ENCODE measurements around the gene LTBP1. TPM values are rescaled to one million over a fixed set of nuclear protein-coding genes. Genes with fewer than 3 reads are reported as not detected.

LTBP1 gene
- total and polyA plus RNA-seq, 2 donors (not counting 1 experiment from before 2014, with no cell fraction given) = 0.69 TPM; not detected in 1

DNA sequence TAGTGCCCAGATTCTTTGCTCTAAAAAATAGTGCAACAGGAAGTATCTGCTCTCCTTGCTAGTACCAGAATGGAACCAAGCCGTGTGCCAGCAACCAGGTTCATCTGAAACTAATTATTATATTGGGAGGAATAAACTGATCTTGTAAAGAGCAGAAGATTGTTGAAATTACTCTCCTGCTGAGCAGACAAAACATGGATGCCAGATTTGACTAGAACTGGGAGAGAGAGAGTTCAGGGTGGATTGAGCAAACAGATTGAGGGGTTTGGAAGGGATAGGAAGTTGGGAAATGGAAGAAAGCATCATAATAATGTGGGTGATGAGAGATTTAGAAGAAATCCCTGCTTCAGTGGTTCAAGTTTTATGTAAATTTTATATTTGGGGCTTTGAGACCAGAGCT is 369.6 kb downstream of the LTBP1 start:
- Histone ChIP-seq H3K4me1 (ENCODE audit: control insufficient read depth in 2 of 2, insufficient read depth in 2 of 2, low read length in 2 of 2) (no peaks in the 10 kb centered on the region), H3K9ac (ENCODE audit: low read length) (no peak overlapping the region), H3K4me3 (ENCODE audit: control extremely low read depth in 1 of 5, extremely low read depth in 1 of 5, insufficient read depth in 1 of 5, low read depth in 2 of 5, low read length in 4 of 5) (no peak overlapping the region), H4K20me1 (ENCODE audit: control insufficient read depth, insufficient read depth, low read length, poor library complexity, severe bottlenecking) (no peaks in the 10 kb centered on the region), H3K9me3 (ENCODE audit: control extremely low read depth in 1 of 3, control insufficient read depth in 2 of 3, insufficient read depth in 1 of 3, low read length in 2 of 3) (peaks cover 0 to 3% (median 0%) of the 10 kb centered on the region in 3 donors), H2AFZ (ENCODE audit: insufficient read depth, low read depth, low read length, poor library complexity, severe bottlenecking) (no peak overlapping the region), H3K27me3 (replicated peaks in 1 of 4; ENCODE audit: control extremely low read depth in 1 of 4, control insufficient read depth in 3 of 4, insufficient read depth in 4 of 4, low read length in 3 of 4) (peaks cover 0 to 3% (median 0%) of the 10 kb centered on the region in 4 experiments), H3K79me2 (ENCODE audit: control insufficient read depth, insufficient read depth, low read length) (no peaks in the 10 kb centered on the region), H3K4me2 (replicated peaks; ENCODE audit: low read depth, low read length, poor library complexity, severe bottlenecking) (no peak overlapping the region), H3K27ac (ENCODE audit: low read length in 2 of 2) (no peak overlapping the region), H3K36me3 (replicated peaks in 1 of 2; ENCODE audit: control extremely low read depth in 1 of 2, control insufficient read depth in 1 of 2, extremely low read depth in 1 of 2, insufficient read depth in 2 of 2, low read length in 1 of 2) (no peaks in the 10 kb centered on the region)
- no peaks in the 10 kb centered on the region for H3K9me3 Mint-ChIP-seq (ENCODE audit: insufficient read depth)
- DNase-seq = no peak
- CTCF ChIA-PET = no interaction called here
- POLR2A ChIA-PET = no interaction called here
- no peak for TF ChIP-seq EZH2 (IDR thresholded peaks at IDR 0.05; ENCODE audit: borderline replicate concordance, insufficient read depth, low read depth, low read length, poor library complexity, severe bottlenecking)
- TF ChIP-seq, protein P1, sequence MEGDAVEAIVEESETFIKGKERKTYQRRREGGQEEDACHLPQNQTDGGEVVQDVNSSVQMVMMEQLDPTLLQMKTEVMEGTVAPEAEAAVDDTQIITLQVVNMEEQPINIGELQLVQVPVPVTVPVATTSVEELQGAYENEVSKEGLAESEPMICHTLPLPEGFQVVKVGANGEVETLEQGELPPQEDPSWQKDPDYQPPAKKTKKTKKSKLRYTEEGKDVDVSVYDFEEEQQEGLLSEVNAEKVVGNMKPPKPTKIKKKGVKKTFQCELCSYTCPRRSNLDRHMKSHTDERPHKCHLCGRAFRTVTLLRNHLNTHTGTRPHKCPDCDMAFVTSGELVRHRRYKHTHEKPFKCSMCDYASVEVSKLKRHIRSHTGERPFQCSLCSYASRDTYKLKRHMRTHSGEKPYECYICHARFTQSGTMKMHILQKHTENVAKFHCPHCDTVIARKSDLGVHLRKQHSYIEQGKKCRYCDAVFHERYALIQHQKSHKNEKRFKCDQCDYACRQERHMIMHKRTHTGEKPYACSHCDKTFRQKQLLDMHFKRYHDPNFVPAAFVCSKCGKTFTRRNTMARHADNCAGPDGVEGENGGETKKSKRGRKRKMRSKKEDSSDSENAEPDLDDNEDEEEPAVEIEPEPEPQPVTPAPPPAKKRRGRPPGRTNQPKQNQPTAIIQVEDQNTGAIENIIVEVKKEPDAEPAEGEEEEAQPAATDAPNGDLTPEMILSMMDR (IDR thresholded peaks at IDR 0.05) = no peak
- peaks cover 9% of the 10 kb centered on the region for H3K27me3 Mint-ChIP-seq
- no peak overlapping the region for H3K27ac Mint-ChIP-seq
- no peak overlapping the region for H3K4me3 Mint-ChIP-seq
- intact Hi-C loops (cut with micrococcal nuclease) = no loop called here
- peaks cover 2% of the 10 kb centered on the region for H3K4me1 Mint-ChIP-seq
- WGBS (ENCODE audit: insufficient coverage) = 50% methylated on average over 1 of the region's 1 CpG
- ATAC-seq (ENCODE audit: low read depth) = no peak

DNA sequence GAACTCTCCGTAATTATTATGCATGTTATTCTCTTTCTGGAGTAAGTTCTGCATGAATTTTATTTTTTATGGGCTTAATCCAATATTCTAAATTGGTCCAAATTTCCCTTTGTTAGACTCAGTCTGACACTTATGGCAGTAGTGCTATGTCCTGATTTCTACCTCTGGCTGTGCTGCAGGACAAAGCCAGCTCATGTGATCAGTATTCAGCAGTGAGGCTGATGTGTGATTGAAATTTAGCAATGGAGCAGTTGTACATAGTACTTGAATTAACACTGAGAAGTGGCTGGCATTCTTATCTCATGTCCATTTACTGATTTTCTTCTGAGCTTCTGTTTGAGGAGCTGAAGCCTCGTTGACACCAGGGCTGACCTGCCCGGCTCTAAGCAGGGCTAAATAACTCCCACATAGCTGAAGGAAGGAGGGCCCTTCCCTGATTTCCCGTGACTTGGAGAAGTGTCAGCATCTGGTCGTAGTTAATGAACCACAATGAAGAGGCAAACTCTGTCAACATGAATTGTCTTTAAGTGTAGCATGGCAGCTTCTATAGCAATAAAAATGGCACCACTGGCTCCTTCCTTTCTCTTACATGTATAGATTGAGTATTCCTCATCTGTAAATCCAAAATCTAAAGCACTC is 370.7 kb downstream of the LTBP1 start:
- ATAC-seq (ENCODE audit: low read depth) = no peak

More for the DNA sequence above, 370.7 kb downstream of the LTBP1 start:
- Histone ChIP-seq H3K4me3 (ENCODE audit: control extremely low read depth in 1 of 5, extremely low read depth in 1 of 5, insufficient read depth in 1 of 5, low read depth in 2 of 5, low read length in 4 of 5) (no peak overlapping the region), H3K9ac (ENCODE audit: low read length) (no peak overlapping the region), H3K36me3 (replicated peaks in 1 of 2; ENCODE audit: control extremely low read depth in 1 of 2, control insufficient read depth in 1 of 2, extremely low read depth in 1 of 2, insufficient read depth in 2 of 2, low read length in 1 of 2) (no peaks in the 10 kb centered on the region), H3K79me2 (ENCODE audit: control insufficient read depth, insufficient read depth, low read length) (no peaks in the 10 kb centered on the region), H2AFZ (ENCODE audit: insufficient read depth, low read depth, low read length, poor library complexity, severe bottlenecking) (no peak overlapping the region), H3K27ac (ENCODE audit: low read length in 2 of 2) (no peak overlapping the region), H3K4me2 (replicated peaks; ENCODE audit: low read depth, low read length, poor library complexity, severe bottlenecking) (no peak overlapping the region), H3K9me3 (ENCODE audit: control extremely low read depth in 1 of 3, control insufficient read depth in 2 of 3, insufficient read depth in 1 of 3, low read length in 2 of 3) (peaks cover 0 to 3% (median 0%) of the 10 kb centered on the region in 3 donors), H3K4me1 (ENCODE audit: control insufficient read depth in 2 of 2, insufficient read depth in 2 of 2, low read length in 2 of 2) (peaks cover 0 to 6% of the 10 kb centered on the region in 2 donors), H4K20me1 (ENCODE audit: control insufficient read depth, insufficient read depth, low read length, poor library complexity, severe bottlenecking) (no peaks in the 10 kb centered on the region), H3K27me3 (replicated peaks in 1 of 4; ENCODE audit: control extremely low read depth in 1 of 4, control insufficient read depth in 3 of 4, insufficient read depth in 4 of 4, low read length in 3 of 4) (peaks cover 0 to 3% (median 0%) of the 10 kb centered on the region in 4 experiments)
- ChIA-PET POLR2A (no interaction called here), CTCF (no interaction called here)
- WGBS (ENCODE audit: insufficient coverage) = 87% methylated on average over 2 of the region's 5 CpGs
- intact Hi-C loops (cut with micrococcal nuclease) = no loop called here
- no peak for DNase-seq
- H3K27ac Mint-ChIP-seq = no peak overlapping the region
- H3K9me3 Mint-ChIP-seq (ENCODE audit: insufficient read depth) = no peaks in the 10 kb centered on the region
- H3K27me3 Mint-ChIP-seq = peaks cover 4% of the 10 kb centered on the region
- H3K4me1 Mint-ChIP-seq = peaks cover 12% of the 10 kb centered on the region
- no peak overlapping the region for H3K4me3 Mint-ChIP-seq
- TF ChIP-seq EZH2 (IDR thresholded peaks at IDR 0.05; ENCODE audit: borderline replicate concordance, insufficient read depth, low read depth, low read length, poor library complexity, severe bottlenecking) = no peak
- TF ChIP-seq, protein P1 (IDR thresholded peaks at IDR 0.05) = no peak
